Keratinocyte (primary cell): ENCODE measurements around the gene SHROOM4. TPM values are rescaled to one million over a fixed set of nuclear protein-coding genes. Genes with fewer than 3 reads are reported as not detected.

Experiments used
- DNase-seq: peaks from one replicate; pipeline ENCODE4 v3.0.0-alpha.2; 2011; ENCODE audit warnings: low read depth, missing footprints, low spot score
- FAIRE-seq: peaks from 2 replicates; lab custom pipeline; 2011; peaks lifted over from hg19 to GRCh38; lab: Jason Lieb, UNC
- H2AFZ ChIP-seq: 2 replicates; pipeline ENCODE4 v1.6.0; 2012; ENCODE audit warnings: low read length, control low read depth, inconsistent platforms; ENCODE audit not compliant: control insufficient read depth
- H3K27ac ChIP-seq: 2 replicates; pipeline ENCODE4 v1.5.1; 2011; ENCODE audit warnings: low read length; ENCODE audit not compliant: control insufficient read depth, insufficient read depth
- H3K27me3 ChIP-seq: 3 replicates; pipeline ENCODE4 v1.6.0; 2011; ENCODE audit warnings: low read length; ENCODE audit not compliant: control insufficient read depth, insufficient read depth; ENCODE audit errors: extremely low read depth
- H3K36me3 ChIP-seq, 2 experiments: 2 replicates in 1 of 2; 3 replicates in 1 of 2; pipeline ENCODE4 v1.5.1; 2011; ENCODE audit warnings: low read length in 2 of 2, mild to moderate bottlenecking in 1 of 2; ENCODE audit not compliant: control insufficient read depth in 2 of 2, insufficient read depth in 2 of 2; ENCODE audit errors: extremely low read depth in 1 of 2
- H3K4me1 ChIP-seq: 3 replicates; pipeline ENCODE4 v1.5.1; 2011; ENCODE audit warnings: low read length; ENCODE audit not compliant: control insufficient read depth, insufficient read depth; ENCODE audit errors: extremely low read depth
- H3K4me2 ChIP-seq: 3 replicates; pipeline ENCODE4 v1.6.0; 2011; ENCODE audit warnings: low read depth, low read length; ENCODE audit not compliant: control insufficient read depth, insufficient read depth; ENCODE audit errors: extremely low read depth
- H3K4me3 ChIP-seq, 3 experiments: fragments of 200-600 bp in 1 of 3; sonication (generic) in 1 of 3; 2 replicates in 2 of 3; 3 replicates in 1 of 3; pipeline ENCODE4 v1.5.1; 2011 to 2016; ENCODE audit warnings: low read length in 3 of 3, mild to moderate bottlenecking in 3 of 3, control low read depth in 2 of 3, inconsistent platforms in 1 of 3, low read depth in 1 of 3, mixed read lengths in 1 of 3, mixed run types in 1 of 3, moderate library complexity in 1 of 3; ENCODE audit not compliant: control insufficient read depth in 2 of 3, insufficient read depth in 2 of 3; ENCODE audit errors: extremely low read depth in 1 of 3
- H3K79me2 ChIP-seq: 2 replicates; pipeline ENCODE4 v1.6.0; 2012; ENCODE audit warnings: low read length; ENCODE audit not compliant: control insufficient read depth, insufficient read depth
- H3K9ac ChIP-seq: 3 replicates; pipeline ENCODE4 v1.6.0; 2011; ENCODE audit warnings: low read length; ENCODE audit not compliant: control insufficient read depth, insufficient read depth; ENCODE audit errors: extremely low read depth
- H3K9me1 ChIP-seq: 3 replicates; pipeline ENCODE4 v1.6.0; 2011; ENCODE audit warnings: low read length; ENCODE audit not compliant: control insufficient read depth, insufficient read depth; ENCODE audit errors: extremely low read depth
- H3K9me3 ChIP-seq: 2 replicates; pipeline ENCODE4 v1.5.1; 2012; ENCODE audit warnings: low read depth, low read length; ENCODE audit not compliant: control insufficient read depth
- H4K20me1 ChIP-seq: 3 replicates; pipeline ENCODE4 v1.6.0; 2011; ENCODE audit warnings: low read length; ENCODE audit not compliant: control insufficient read depth, insufficient read depth; ENCODE audit errors: extremely low read depth
- CTCF ChIP-seq, 3 experiments: IDR thresholded peaks in 1 of 3; conservative IDR thresholded peaks in 1 of 3; optimal IDR thresholded peaks in 1 of 3; 2 replicates in 2 of 3; 3 replicates in 1 of 3; pipeline versions ENCODE3 to v1.5.1; 2011; ENCODE audit warnings: low read length in 3 of 3, mild to moderate bottlenecking in 3 of 3, moderate library complexity in 2 of 3, control low read depth in 1 of 3, inconsistent platforms in 1 of 3; ENCODE audit not compliant: insufficient read depth in 2 of 3; ENCODE audit errors: extremely low read depth in 1 of 3
- EZH2 ChIP-seq: IDR thresholded peaks from one replicate; pipeline ENCODE4 v1.6.1; 2012; ENCODE audit warnings: inconsistent platforms, mild to moderate bottlenecking, low read length, moderate library complexity
- dilution Hi-C: fragments of 300-500 bp; cut with MboI; formaldehyde crosslinking; loops from one replicate; pipeline ENCODE4 v1.7.0; 2020; ENCODE audit warnings: low sequenced_read_pairs; ENCODE audit not compliant: extremely low pct_ligation_motif_present
- polyA plus RNA-seq, 5 experiments: library from polyadenylated mRNA; depleted of rRNA in 3 of 5; stranded (reverse) in 3 of 5; stranded (forward) in 1 of 5; unstranded in 1 of 5; fragments of >200 nt; gene quantifications; 1 replicate in 1 of 5; 2 replicates in 3 of 5; 3 replicates in 1 of 5; pipeline versions ENCODE4 v1.2.1 to v1.2.3, GENCODE V29; 2011 to 2012; ENCODE audit warnings: missing spikeins in 2 of 5, low read depth in 1 of 5, low replicate concordance in 1 of 5

The SHROOM4 gene
- polyA plus RNA-seq, 1 donor (not counting 4 experiments of a cell fraction or from before 2014, with no cell fraction given), result 0.50 TPM

GRCh38 chrX:50677789-50678188, 136.2 kb downstream of the SHROOM4 start:
- H3K79me2 ChIP-seq, result no peaks in the 10 kb centered on the region
- no peaks in the 10 kb centered on the region for H3K36me3 ChIP-seq
- FAIRE-seq (no peak), DNase-seq (no peak)
- H3K9ac ChIP-seq, result no peak overlapping the region
- H3K9me3 ChIP-seq, result no peaks in the 10 kb centered on the region
- dilution Hi-C loops, result no loop called here
- no peaks in the 10 kb centered on the region for H3K4me1 ChIP-seq
- no peaks in the 10 kb centered on the region for H3K27me3 ChIP-seq
- H3K9me1 ChIP-seq, result no peaks in the 10 kb centered on the region
- no peaks in the 10 kb centered on the region for H4K20me1 ChIP-seq
- TF ChIP-seq CTCF (optimal IDR thresholded peaks at IDR 0.05 in 1 of 3, IDR thresholded peaks at IDR 0.05 in 1 of 3, conservative IDR thresholded peaks at IDR 0.05 in 1 of 3; ENCODE audit: extremely low read depth in 1 of 3, insufficient read depth in 2 of 3, low read length in 3 of 3) (no peak), EZH2 (no peak)
- H3K4me3 ChIP-seq, result no peak overlapping the region
- H2AFZ ChIP-seq, result no peak overlapping the region
- no peak overlapping the region for H3K27ac ChIP-seq
- no peak overlapping the region for H3K4me2 ChIP-seq

- H3K79me2 ChIP-seq, result no peaks in the 10 kb centered on the region
- FAIRE-seq, result no peak
- no peaks in the 10 kb centered on the region for H3K27me3 ChIP-seq
- H3K4me1 ChIP-seq, result no peaks in the 10 kb centered on the region
- H3K4me3 ChIP-seq, result no peak overlapping the region
- no peak overlapping the region for H3K27ac ChIP-seq
- DNase-seq, result no peak
- H3K9me1 ChIP-seq, result no peaks in the 10 kb centered on the region
- no peak overlapping the region for H3K9ac ChIP-seq
- dilution Hi-C loops, result no loop called here
- H4K20me1 ChIP-seq, result no peaks in the 10 kb centered on the region
- no peaks in the 10 kb centered on the region for H3K9me3 ChIP-seq
- no peaks in the 10 kb centered on the region for H3K36me3 ChIP-seq
- TF ChIP-seq CTCF (optimal IDR thresholded peaks at IDR 0.05 in 1 of 3, IDR thresholded peaks at IDR 0.05 in 1 of 3, conservative IDR thresholded peaks at IDR 0.05 in 1 of 3; ENCODE audit: extremely low read depth in 1 of 3, insufficient read depth in 2 of 3, low read length in 3 of 3), result no peak
- no peak for TF ChIP-seq EZH2
- no peak overlapping the region for H2AFZ ChIP-seq
- no peak overlapping the region for H3K4me2 ChIP-seq
Measured at GRCh38 chrX:50671661-50672060, 142.3 kb downstream of the SHROOM4 start.
